ENCODE measurements around the gene TBX2. TPM values are rescaled to one million over a fixed set of nuclear protein-coding genes. Genes with fewer than 3 reads are reported as not detected.

The TBX2 gene
- total RNA-seq, 1 experiment from 2014 or later = not detected

DNA sequence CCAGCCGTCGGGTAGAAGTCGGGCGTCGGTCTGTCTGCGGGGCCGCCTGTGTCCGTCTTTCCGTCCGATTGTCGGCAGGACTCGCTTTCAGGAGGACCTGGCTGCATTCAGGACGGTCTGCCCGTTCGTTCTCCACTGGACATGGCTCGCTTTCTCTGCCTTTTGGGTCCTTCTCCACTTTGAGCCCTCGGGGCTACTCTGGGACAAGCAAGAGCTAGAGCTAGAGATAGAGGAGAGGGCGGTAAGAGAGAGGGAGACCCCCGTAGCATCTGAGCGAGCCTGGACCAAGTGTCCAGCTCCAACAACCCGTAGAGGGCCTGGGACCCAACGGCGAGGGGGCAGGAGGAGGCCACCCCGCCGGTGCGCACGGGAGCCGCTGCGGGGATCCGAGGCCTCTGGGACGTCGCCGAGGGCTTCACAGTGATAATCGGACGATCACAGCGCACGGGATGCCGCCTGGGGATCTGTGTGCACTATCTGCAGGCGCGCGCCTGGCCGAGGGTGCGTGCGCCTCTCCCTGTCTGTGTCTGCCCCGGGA is 57.1 kb downstream of the TBX2 start:
- H2BK5ac ChIP-seq (ENCODE audit: insufficient read length, low read length) = no peak overlapping the region
- no peaks in the 10 kb centered on the region for H3K9me3 ChIP-seq (ENCODE audit: control insufficient read depth, low read depth, low read length)
- no peak overlapping the region for H3K23ac ChIP-seq (ENCODE audit: insufficient read length, low read depth, low read length)
- no peak overlapping the region for H4K5ac ChIP-seq (ENCODE audit: insufficient read length, low read depth, low read length)
- peaks cover 92% of the 10 kb centered on the region for H3K27me3 ChIP-seq (ENCODE audit: insufficient read depth, low read length)
- H3K4me2 ChIP-seq (ENCODE audit: insufficient read depth, insufficient read length, low read length) = no peak overlapping the region
- no peak overlapping the region for H3K4ac ChIP-seq (ENCODE audit: low read depth, low read length)
- peaks cover 99% of the 10 kb centered on the region for H3K27me3 Mint-ChIP-seq (ENCODE audit: low read depth)
- no peak overlapping the region for H2BK120ac ChIP-seq (ENCODE audit: low read depth, low read length, poor library complexity, severe bottlenecking)
- no peak for DNase-seq
- H3K4me3 Mint-ChIP-seq = peak overlapping the region; percentile 40 to 74; a peak in 3 of 5 replicates
- no peak overlapping the region for H3K14ac ChIP-seq (ENCODE audit: insufficient read depth, low read length)
- H3K23me2 ChIP-seq (ENCODE audit: insufficient read length, low read depth, low read length, poor library complexity, severe bottlenecking) = peaks cover 8% of the 10 kb centered on the region
- no peak overlapping the region for H2AFZ ChIP-seq (ENCODE audit: low read length)
- peaks cover 2% of the 10 kb centered on the region for H4K20me1 ChIP-seq (ENCODE audit: control insufficient read depth, insufficient read depth, insufficient read length)
- WGBS (ENCODE audit: extremely low coverage, insufficient read length, low lambda C conversion rate) = no CpG with 5 or more reads among the region's 45 CpGs
- H3T11ph ChIP-seq (ENCODE audit: low read length) = no peak overlapping the region
- H3K9ac ChIP-seq (ENCODE audit: extremely low read depth, insufficient read length, low read length) = no peak overlapping the region
- H4K8ac ChIP-seq (replicated peaks; ENCODE audit: insufficient read length, low read depth, low read length) = no peak overlapping the region
- H2BK12ac ChIP-seq (ENCODE audit: insufficient read length, low read depth, low read length) = no peak overlapping the region
- H2BK15ac ChIP-seq (ENCODE audit: low read depth, low read length) = no peak overlapping the region
- no peak overlapping the region for H3K27ac ChIP-seq (ENCODE audit: insufficient read length, low read depth, low read length)
- H3K9me3 Mint-ChIP-seq = peaks cover 9 to 11% of the 10 kb centered on the region in 2 experiments
- no peak overlapping the region for H3K56ac ChIP-seq (ENCODE audit: insufficient read length, low read depth, low read length)
- H3K4me1 Mint-ChIP-seq = peaks cover 30 to 46% of the 10 kb centered on the region in 2 experiments
- no peak for TF ChIP-seq CTCF (conservative IDR thresholded peaks at IDR 0.05)
- H3K79me1 ChIP-seq (ENCODE audit: insufficient read depth, low read depth, low read length, poor library complexity, severe bottlenecking) = no peaks in the 10 kb centered on the region
- no peaks in the 10 kb centered on the region; the same call in 1 of the 2 replicates for H3K4me1 ChIP-seq (ENCODE audit: insufficient read depth, low read length)
- H3K79me2 ChIP-seq (ENCODE audit: insufficient read depth, low read length) = no peaks in the 10 kb centered on the region
- peaks cover 0 to 2% (median 0%) of the 10 kb centered on the region in 3 experiments; a peak in 1 of 7 replicates for H3K36me3 Mint-ChIP-seq (ENCODE audit: insufficient read depth in 1 of 3, low read depth in 3 of 3)
- H2BK20ac ChIP-seq (ENCODE audit: low read depth, low read length, poor library complexity, severe bottlenecking) = no peak overlapping the region
- H4K91ac ChIP-seq (ENCODE audit: insufficient read length, low read depth, low read length) = no peak overlapping the region
- H2AK5ac ChIP-seq (ENCODE audit: insufficient read length, low read length) = no peak overlapping the region
- no peak overlapping the region for H3K18ac ChIP-seq (ENCODE audit: insufficient read length, low read depth, low read length)
- H3K27ac Mint-ChIP-seq = no peak overlapping the region

Measured in H9 (cell line).